ENCODE results near the gene SPRED2.

DNA sequence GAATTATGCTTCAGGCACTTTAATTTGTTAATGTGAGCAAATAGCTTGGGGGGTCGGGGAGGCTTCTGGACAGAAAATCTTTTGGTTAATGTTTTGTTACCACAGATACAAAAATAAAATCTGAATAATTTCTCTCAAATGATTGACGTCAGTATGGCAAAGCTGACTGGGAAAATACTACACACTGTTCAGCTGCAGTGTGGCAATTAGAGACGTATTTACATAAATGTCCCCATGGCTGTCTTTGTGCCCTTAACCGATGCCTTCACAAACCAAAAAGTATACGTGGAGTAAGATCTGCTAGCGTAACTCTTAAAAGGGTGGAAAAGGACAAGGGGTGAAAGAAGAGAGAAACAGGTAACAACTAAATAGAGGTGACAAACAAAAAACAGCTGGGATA, 121.3 kb downstream of the SPRED2 start:
- no peak for TF ChIP-seq CTCF (IDR thresholded peaks at IDR 0.05)
- no peak for TF ChIP-seq MYC (IDR thresholded peaks at IDR 0.05; ENCODE audit: borderline replicate concordance, low read length)
- TF ChIP-seq HDAC2 (IDR thresholded peaks at IDR 0.05) = no peak
- TF ChIP-seq SREBF2 (IDR thresholded peaks at IDR 0.05) = no peak
- no peak for TF ChIP-seq CHD2 (IDR thresholded peaks at IDR 0.05; ENCODE audit: low read length, partially characterized antibody)
- no peak for TF ChIP-seq POLR2A (IDR thresholded peaks at IDR 0.05; ENCODE audit: low read length)
- no peak for TF ChIP-seq TP53 (CRISPR knock-in tag; IDR thresholded peaks at IDR 0.05)
- no peak for TF ChIP-seq BHLHE40 (IDR thresholded peaks at IDR 0.05; ENCODE audit: low read depth, low read length)
- no peak for TF ChIP-seq SMC3 (IDR thresholded peaks at IDR 0.05)
- no peak for TF ChIP-seq ZFP36 (IDR thresholded peaks at IDR 0.05; ENCODE audit: borderline replicate concordance, partially characterized antibody)
- TF ChIP-seq, protein P1, sequence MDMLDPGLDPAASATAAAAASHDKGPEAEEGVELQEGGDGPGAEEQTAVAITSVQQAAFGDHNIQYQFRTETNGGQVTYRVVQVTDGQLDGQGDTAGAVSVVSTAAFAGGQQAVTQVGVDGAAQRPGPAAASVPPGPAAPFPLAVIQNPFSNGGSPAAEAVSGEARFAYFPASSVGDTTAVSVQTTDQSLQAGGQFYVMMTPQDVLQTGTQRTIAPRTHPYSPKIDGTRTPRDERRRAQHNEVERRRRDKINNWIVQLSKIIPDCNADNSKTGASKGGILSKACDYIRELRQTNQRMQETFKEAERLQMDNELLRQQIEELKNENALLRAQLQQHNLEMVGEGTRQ (IDR thresholded peaks at IDR 0.05) = no peak
